ENCODE results near the gene SRSF11. TPM values are rescaled to one million over a fixed set of nuclear protein-coding genes. Genes with fewer than 3 reads are reported as not detected.

Gene SRSF11
- total and polyA plus RNA-seq, 2 donors (not counting 1 experiment from before 2014, with no cell fraction given), result 243 to 333 TPM

GRCh38 chr1:70194601-70195000 lies 26.6 kb upstream of the SRSF11 start:
- H3K36me3 ChIP-seq (replicated peaks in 1 of 2; ENCODE audit: control extremely low read depth in 1 of 2, control insufficient read depth in 1 of 2, extremely low read depth in 1 of 2, insufficient read depth in 2 of 2, low read length in 1 of 2), result no peaks in the 10 kb centered on the region
- no peaks in the 10 kb centered on the region for H3K9me3 Mint-ChIP-seq (ENCODE audit: insufficient read depth)
- DNase-seq, result no peak
- H3K79me2 ChIP-seq (ENCODE audit: control insufficient read depth, insufficient read depth, low read length), result peaks cover 84% of the 10 kb centered on the region
- H3K4me3 ChIP-seq (ENCODE audit: control extremely low read depth in 1 of 5, extremely low read depth in 1 of 5, insufficient read depth in 1 of 5, low read depth in 2 of 5, low read length in 4 of 5), result no peak overlapping the region
- no peak overlapping the region for H3K27ac ChIP-seq (ENCODE audit: low read length in 2 of 2)
- no peaks in the 10 kb centered on the region for H3K9me3 ChIP-seq (ENCODE audit: control extremely low read depth in 1 of 3, control insufficient read depth in 2 of 3, insufficient read depth in 1 of 3, low read length in 2 of 3)
- no peaks in the 10 kb centered on the region for H4K20me1 ChIP-seq (ENCODE audit: control insufficient read depth, insufficient read depth, low read length, poor library complexity, severe bottlenecking)
- POLR2A ChIA-PET, result no interaction called here
- no peaks in the 10 kb centered on the region for H3K27me3 ChIP-seq (replicated peaks in 1 of 4; ENCODE audit: control extremely low read depth in 1 of 4, control insufficient read depth in 3 of 4, insufficient read depth in 4 of 4, low read length in 3 of 4)
- no peaks in the 10 kb centered on the region for H3K4me1 ChIP-seq (ENCODE audit: control insufficient read depth in 2 of 2, insufficient read depth in 2 of 2, low read length in 2 of 2)
- no peak overlapping the region for H2AFZ ChIP-seq (ENCODE audit: insufficient read depth, low read depth, low read length, poor library complexity, severe bottlenecking)
- peaks cover 9% of the 10 kb centered on the region for H3K4me1 Mint-ChIP-seq
- H3K27me3 Mint-ChIP-seq, result no peaks in the 10 kb centered on the region
- intact Hi-C loops (cut with micrococcal nuclease), result no loop called here
- H3K9ac ChIP-seq (ENCODE audit: low read length), result no peak overlapping the region
- H3K4me2 ChIP-seq (replicated peaks; ENCODE audit: low read depth, low read length, poor library complexity, severe bottlenecking), result no peak overlapping the region
- CTCF ChIA-PET, result no interaction called here
- H3K4me3 Mint-ChIP-seq, result no peak overlapping the region
- no peak for ATAC-seq (ENCODE audit: low read depth)
- H3K27ac Mint-ChIP-seq, result no peak overlapping the region
- TF ChIP-seq, protein P1, sequence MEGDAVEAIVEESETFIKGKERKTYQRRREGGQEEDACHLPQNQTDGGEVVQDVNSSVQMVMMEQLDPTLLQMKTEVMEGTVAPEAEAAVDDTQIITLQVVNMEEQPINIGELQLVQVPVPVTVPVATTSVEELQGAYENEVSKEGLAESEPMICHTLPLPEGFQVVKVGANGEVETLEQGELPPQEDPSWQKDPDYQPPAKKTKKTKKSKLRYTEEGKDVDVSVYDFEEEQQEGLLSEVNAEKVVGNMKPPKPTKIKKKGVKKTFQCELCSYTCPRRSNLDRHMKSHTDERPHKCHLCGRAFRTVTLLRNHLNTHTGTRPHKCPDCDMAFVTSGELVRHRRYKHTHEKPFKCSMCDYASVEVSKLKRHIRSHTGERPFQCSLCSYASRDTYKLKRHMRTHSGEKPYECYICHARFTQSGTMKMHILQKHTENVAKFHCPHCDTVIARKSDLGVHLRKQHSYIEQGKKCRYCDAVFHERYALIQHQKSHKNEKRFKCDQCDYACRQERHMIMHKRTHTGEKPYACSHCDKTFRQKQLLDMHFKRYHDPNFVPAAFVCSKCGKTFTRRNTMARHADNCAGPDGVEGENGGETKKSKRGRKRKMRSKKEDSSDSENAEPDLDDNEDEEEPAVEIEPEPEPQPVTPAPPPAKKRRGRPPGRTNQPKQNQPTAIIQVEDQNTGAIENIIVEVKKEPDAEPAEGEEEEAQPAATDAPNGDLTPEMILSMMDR (IDR thresholded peaks at IDR 0.05), result no peak
- TF ChIP-seq EZH2 (IDR thresholded peaks at IDR 0.05; ENCODE audit: borderline replicate concordance, insufficient read depth, low read depth, low read length, poor library complexity, severe bottlenecking), result no peak

- WGBS (ENCODE audit: insufficient coverage), result 91% methylated on average over 3 of the region's 4 CpGs
- Histone ChIP-seq H3K9ac (ENCODE audit: low read length) (no peak overlapping the region), H3K36me3 (replicated peaks in 1 of 2; ENCODE audit: control extremely low read depth in 1 of 2, control insufficient read depth in 1 of 2, extremely low read depth in 1 of 2, insufficient read depth in 2 of 2, low read length in 1 of 2) (no peaks in the 10 kb centered on the region), H3K4me1 (ENCODE audit: control insufficient read depth in 2 of 2, insufficient read depth in 2 of 2, low read length in 2 of 2) (no peaks in the 10 kb centered on the region), H3K9me3 (ENCODE audit: control extremely low read depth in 1 of 3, control insufficient read depth in 2 of 3, insufficient read depth in 1 of 3, low read length in 2 of 3) (no peaks in the 10 kb centered on the region), H3K79me2 (ENCODE audit: control insufficient read depth, insufficient read depth, low read length) (peaks cover 87% of the 10 kb centered on the region), H3K4me3 (ENCODE audit: control extremely low read depth in 1 of 5, extremely low read depth in 1 of 5, insufficient read depth in 1 of 5, low read depth in 2 of 5, low read length in 4 of 5) (no peak overlapping the region), H3K4me2 (replicated peaks; ENCODE audit: low read depth, low read length, poor library complexity, severe bottlenecking) (no peak overlapping the region), H2AFZ (ENCODE audit: insufficient read depth, low read depth, low read length, poor library complexity, severe bottlenecking) (no peak overlapping the region), H3K27me3 (replicated peaks in 1 of 4; ENCODE audit: control extremely low read depth in 1 of 4, control insufficient read depth in 3 of 4, insufficient read depth in 4 of 4, low read length in 3 of 4) (no peaks in the 10 kb centered on the region), H3K27ac (ENCODE audit: low read length in 2 of 2) (no peak overlapping the region), H4K20me1 (ENCODE audit: control insufficient read depth, insufficient read depth, low read length, poor library complexity, severe bottlenecking) (no peaks in the 10 kb centered on the region)
- ChIA-PET CTCF (no interaction called here), POLR2A (no interaction called here)
- DNase-seq (no peak), ATAC-seq (ENCODE audit: low read depth) (no peak)
- intact Hi-C loops (cut with micrococcal nuclease), result no loop called here
- TF ChIP-seq, protein P1 (IDR thresholded peaks at IDR 0.05), result no peak
- no peak for TF ChIP-seq EZH2 (IDR thresholded peaks at IDR 0.05; ENCODE audit: borderline replicate concordance, insufficient read depth, low read depth, low read length, poor library complexity, severe bottlenecking)
- Mint-ChIP-seq H3K27me3 (no peaks in the 10 kb centered on the region), H3K4me3 (no peak overlapping the region), H3K9me3 (ENCODE audit: insufficient read depth) (no peaks in the 10 kb centered on the region), H3K4me1 (peaks cover 9% of the 10 kb centered on the region), H3K27ac (no peak overlapping the region)
These were observed 25.8 kb upstream of the SRSF11 start for GRCh38 chr1:70195342-70195741.
